GM12801 (cell line): ENCODE data around the gene NSUN6.

Experiments used
- TF ChIP-seq, protein P1 (sequence below): IDR thresholded peaks from one replicate; pipeline ENCODE4 v1.5.1; 2011; ENCODE audit warnings: control low read depth; ENCODE audit not compliant: insufficient read length; ENCODE audit errors: extremely low read depth

NSUN6 gene

DNA sequence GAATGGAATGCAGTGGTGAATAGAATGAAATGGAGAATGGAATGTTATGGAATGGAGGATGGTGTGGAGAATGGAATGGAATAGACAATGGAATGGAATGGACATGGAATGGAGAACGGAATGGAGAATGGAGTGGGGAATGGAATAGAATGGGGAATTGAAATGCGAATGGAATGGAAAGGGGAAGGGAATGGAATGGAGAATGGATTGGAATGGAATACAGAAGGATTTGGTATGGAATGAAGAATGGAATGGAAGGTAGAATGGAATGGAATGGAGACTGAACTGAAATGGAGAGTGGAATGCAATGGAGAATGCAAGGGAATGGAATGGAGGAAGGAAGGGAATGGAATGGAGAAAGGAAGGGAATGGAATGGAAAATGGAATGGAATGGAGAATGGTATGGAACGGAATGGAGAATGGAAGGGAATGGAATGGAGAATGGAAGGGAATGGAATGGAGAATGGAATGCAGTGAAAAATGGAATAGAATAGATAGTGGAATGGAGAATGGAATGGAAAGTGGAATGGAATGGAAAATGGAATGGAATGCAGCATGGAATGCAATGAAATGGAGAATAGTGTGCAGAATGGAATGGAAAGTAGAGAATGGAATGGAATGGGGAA, 94.8 kb downstream of the NSUN6 start:
- TF ChIP-seq, protein P1, sequence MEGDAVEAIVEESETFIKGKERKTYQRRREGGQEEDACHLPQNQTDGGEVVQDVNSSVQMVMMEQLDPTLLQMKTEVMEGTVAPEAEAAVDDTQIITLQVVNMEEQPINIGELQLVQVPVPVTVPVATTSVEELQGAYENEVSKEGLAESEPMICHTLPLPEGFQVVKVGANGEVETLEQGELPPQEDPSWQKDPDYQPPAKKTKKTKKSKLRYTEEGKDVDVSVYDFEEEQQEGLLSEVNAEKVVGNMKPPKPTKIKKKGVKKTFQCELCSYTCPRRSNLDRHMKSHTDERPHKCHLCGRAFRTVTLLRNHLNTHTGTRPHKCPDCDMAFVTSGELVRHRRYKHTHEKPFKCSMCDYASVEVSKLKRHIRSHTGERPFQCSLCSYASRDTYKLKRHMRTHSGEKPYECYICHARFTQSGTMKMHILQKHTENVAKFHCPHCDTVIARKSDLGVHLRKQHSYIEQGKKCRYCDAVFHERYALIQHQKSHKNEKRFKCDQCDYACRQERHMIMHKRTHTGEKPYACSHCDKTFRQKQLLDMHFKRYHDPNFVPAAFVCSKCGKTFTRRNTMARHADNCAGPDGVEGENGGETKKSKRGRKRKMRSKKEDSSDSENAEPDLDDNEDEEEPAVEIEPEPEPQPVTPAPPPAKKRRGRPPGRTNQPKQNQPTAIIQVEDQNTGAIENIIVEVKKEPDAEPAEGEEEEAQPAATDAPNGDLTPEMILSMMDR: no peak

DNA sequence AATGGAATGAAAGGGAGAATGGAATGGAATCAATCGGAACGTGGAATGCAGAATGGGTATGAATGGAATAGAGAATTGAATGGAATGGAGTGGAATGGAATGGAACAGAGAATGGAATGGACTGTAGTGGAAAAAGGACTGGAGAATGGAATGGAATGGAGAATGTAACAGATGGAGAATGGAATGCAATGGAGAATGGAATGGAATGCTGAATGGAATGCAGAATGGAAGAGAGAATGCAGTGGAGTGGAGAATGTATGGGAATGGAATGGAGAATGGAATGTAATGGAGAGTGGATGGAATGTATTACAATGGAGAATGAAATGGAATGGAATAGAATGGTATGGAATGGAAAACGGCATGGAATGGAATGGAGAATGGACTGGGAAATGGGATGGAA, 96.9 kb downstream of the NSUN6 start:
- TF ChIP-seq, protein P1: no peak

DNA sequence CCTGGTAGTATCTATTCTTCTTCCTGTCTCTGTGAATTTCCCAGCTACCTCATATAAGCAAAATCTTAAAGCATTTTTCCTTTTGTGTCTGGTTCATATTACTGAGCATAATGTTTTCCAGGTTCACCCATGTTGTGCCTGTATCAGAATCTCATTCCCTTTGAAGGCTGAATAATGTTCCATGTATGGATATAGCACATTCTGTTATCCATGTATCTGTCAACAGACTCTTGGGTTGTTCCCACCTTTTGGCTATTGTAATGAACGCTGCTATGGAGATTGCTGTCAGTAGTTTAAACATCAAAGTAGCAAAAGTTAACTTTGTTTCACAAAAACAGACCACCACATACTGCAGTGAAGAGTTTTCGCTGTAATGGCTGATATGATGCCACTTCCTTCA, 99.9 kb downstream of the NSUN6 start:
- TF ChIP-seq, protein P1: no peak

DNA sequence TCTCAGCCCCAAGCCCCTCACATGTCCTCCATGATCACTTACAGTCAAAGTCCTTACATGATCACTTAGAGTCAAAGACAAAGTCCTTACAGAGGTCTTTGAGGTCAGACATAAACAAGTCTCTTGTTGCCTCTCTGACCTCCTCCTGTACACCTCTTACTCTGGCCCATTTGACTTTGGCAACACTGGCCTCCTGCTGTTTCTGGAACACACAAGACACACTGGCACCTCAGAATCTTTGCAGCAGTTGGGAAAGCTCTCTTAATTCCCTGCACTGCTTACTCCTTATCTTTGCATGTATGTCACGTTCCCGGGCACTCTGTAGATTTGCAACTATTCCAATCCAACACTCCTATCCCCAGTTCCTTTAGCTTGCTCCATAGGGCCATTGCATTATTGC, 102.3 kb downstream of the NSUN6 start:
- TF ChIP-seq, protein P1: no peak

DNA sequence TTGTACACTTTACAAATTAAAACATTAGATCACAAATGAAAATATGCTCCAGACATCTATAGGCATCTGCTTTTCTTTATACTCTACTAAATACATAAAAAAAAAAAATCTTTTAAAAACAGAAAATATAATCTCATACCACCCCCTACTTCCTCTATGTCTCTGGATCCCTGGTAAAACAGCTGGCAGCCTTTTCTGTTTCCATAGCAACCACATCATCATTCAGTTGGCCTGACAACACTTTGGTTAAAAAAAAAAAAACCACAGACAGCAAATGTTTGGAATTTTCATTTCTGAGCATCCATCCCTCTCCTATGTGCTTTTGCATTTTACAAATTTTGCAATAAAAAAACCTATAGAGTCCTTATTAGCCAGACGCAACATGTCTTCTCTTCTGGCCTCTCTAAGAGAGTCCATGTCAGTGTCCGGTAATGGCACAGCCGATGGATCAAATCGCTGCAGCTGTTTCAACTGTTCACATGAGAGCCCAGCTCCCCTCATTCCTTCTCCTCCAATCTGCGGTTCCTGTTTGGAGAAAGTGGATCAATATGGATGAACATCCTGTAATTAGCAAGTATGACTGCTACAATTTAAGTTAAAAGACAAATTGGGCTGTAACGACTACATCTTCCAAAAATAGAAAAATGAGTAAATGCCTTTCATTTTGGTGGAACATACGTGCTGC, 105.6 kb downstream of the NSUN6 start:
- TF ChIP-seq, protein P1: no peak

DNA sequence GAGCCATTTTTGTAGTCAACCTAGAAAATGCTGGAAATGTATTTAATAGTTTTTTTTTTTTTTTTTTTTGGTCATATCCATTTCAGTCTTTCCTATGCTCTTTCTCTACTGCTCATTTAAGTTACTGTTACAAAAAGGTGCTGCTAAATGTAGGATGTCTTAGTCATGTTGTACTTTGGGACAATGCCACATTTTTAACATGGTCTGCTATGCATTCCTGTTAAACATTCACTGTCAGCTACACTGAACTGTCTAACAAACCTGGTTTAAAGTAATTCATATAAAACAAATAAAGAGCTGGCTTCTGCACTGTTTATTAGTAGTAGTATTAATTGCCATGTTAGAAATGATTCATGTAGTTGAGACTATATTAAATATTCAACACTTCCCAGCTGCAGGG, 108.6 kb downstream of the NSUN6 start:
- TF ChIP-seq, protein P1: no peak

DNA sequence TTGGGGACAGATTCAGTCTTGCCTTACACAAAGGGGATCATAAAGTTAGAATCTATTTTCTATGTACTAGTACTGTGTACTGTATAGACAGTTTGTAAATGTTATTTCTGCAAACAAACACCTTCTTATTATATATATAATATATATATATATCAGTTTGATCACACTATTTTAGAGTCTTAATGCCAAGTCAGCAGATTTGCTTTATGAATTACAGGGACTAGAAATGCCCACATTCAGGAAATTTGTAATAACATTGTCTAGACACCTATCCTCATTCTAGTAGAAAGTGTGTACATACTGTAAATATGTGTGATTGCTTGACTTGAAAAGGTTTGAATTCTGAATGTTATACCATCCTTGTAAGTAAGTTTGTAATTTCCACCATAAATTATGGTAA, 111.2 kb downstream of the NSUN6 start:
- TF ChIP-seq, protein P1: no peak

DNA sequence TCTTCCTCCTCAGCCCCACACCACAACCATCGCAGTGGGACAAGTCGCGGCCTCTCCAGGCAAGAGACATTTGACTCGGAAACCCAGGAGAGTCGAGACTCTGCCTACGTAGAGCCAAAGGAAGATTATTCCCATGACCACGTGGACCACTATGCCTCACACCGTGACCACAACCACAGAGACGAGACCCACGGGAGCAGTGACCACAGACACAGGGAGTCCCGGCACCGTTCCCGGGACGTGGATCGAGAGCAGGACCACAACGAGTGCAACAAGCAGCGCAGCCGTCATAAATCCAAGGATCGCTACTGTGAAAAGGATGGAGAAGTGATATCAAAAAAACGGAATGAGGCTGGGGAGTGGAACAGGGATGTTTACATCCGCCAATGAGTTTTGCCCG, 112.1 kb downstream of the NSUN6 start:
- TF ChIP-seq, protein P1: no peak
